Measurements from ENCODE around the gene BDH1. TPM values are rescaled to one million over a fixed set of nuclear protein-coding genes. Genes with fewer than 3 reads are reported as not detected.
"Not testable (repeated sequence)": the region's sequence is repeated elsewhere in the genome, so short reads cannot be mapped to it uniquely, and the experiment has no call there.

The BDH1 gene
- total RNA-seq, 5 donors from 2014 or later (not counting 1 experiment from before 2014, with no cell fraction given), result 31.1 to 74.7 (median 68.9) TPM

DNA sequence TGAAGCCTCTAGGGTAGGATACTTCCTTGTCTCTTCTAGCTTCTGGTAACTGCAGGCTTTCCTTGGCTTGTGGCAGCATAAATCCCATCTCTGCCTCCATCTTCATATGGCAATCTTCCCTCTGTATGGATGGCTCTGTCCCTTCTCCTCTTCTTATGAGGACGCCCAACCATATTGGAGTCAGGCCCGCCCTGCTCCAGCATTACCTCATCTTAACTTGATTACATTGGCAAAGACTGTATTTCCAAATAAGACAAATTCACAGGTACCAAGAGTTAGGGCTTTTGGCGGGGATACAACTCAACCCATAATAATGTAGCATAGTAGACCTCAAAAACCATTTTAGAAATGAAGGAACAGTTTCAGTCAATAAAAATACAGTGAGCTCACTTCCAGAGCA lies 75.4 kb downstream of the BDH1 start:
- Mint-ChIP-seq H3K4me3 (no peak overlapping the region), H3K27me3 (peaks cover 11 to 14% of the 10 kb centered on the region in 2 donors), H3K36me3 (no peaks in the 10 kb centered on the region), H3K4me1 (no peaks in the 10 kb centered on the region), H3K9me3 (no peaks in the 10 kb centered on the region), H3K27ac (no peak overlapping the region)
- 71% methylated on average over 1 of the region's 3 CpGs for WGBS (ENCODE audit: insufficient coverage)
- peaks cover 0 to 18% of the 10 kb centered on the region in 2 experiments for H3K27me3 ChIP-seq (replicated peaks in 1 of 2; ENCODE audit: control insufficient read depth in 2 of 2, extremely low read depth in 1 of 2, insufficient read depth in 2 of 2, low read length in 1 of 2)
- ChIA-PET CTCF (no interaction called here), POLR2A (no interaction called here)
- no peaks in the 10 kb centered on the region for H3K36me3 ChIP-seq (ENCODE audit: control insufficient read depth in 2 of 2, extremely low read depth in 1 of 2, insufficient read depth in 1 of 2, low read length in 1 of 2)
- H3K4me3 ChIP-seq (ENCODE audit: control insufficient read depth in 1 of 2, extremely low read depth in 1 of 2, low read length in 1 of 2), result no peak overlapping the region
- ATAC-seq (replicated peaks in 1 of 4) (no peak), DNase-seq (no peak)
- no peaks in the 10 kb centered on the region for H3K9me3 ChIP-seq
- H3K4me1 ChIP-seq (ENCODE audit: control insufficient read depth in 1 of 2, extremely low read depth in 1 of 2, insufficient read depth in 2 of 2, low read length in 2 of 2), result no peaks in the 10 kb centered on the region
- H3K27ac ChIP-seq (ENCODE audit: low read length), result no peak overlapping the region

- Mint-ChIP-seq H3K4me1 (no peaks in the 10 kb centered on the region), H3K27ac (no peak overlapping the region), H3K27me3 (peaks cover 11 to 18% of the 10 kb centered on the region in 2 donors), H3K9me3 (no peaks in the 10 kb centered on the region), H3K4me3 (no peak overlapping the region), H3K36me3 (no peaks in the 10 kb centered on the region)
- no peak overlapping the region for H3K27ac ChIP-seq (ENCODE audit: low read length)
- no peaks in the 10 kb centered on the region for H3K9me3 ChIP-seq
- H3K4me1 ChIP-seq (ENCODE audit: control insufficient read depth in 1 of 2, extremely low read depth in 1 of 2, insufficient read depth in 2 of 2, low read length in 2 of 2), result no peaks in the 10 kb centered on the region
- no peak overlapping the region for H3K4me3 ChIP-seq (ENCODE audit: control insufficient read depth in 1 of 2, extremely low read depth in 1 of 2, low read length in 1 of 2)
- ATAC-seq (replicated peaks in 1 of 4) (no peak), DNase-seq (no peak)
- H3K27me3 ChIP-seq (replicated peaks in 1 of 2; ENCODE audit: control insufficient read depth in 2 of 2, extremely low read depth in 1 of 2, insufficient read depth in 2 of 2, low read length in 1 of 2), result peaks cover 0 to 20% of the 10 kb centered on the region in 2 experiments
- no peaks in the 10 kb centered on the region for H3K36me3 ChIP-seq (ENCODE audit: control insufficient read depth in 2 of 2, extremely low read depth in 1 of 2, insufficient read depth in 1 of 2, low read length in 1 of 2)
- WGBS (ENCODE audit: insufficient coverage), result 76% methylated on average over 7 of the region's 11 CpGs
- ChIA-PET POLR2A (no interaction called here), CTCF (no interaction called here)
Observed at GRCh38 chr3:197478746-197479668, 76.8 kb downstream of the BDH1 start.

GRCh38 chr3:197477816-197478215 lies 78.0 kb downstream of the BDH1 start:
- DNase-seq; H3K4me3 Mint-ChIP-seq; H3K4me1 Mint-ChIP-seq; H3K4me1 ChIP-seq (ENCODE audit: control insufficient read depth in 1 of 2, extremely low read depth in 1 of 2, insufficient read depth in 2 of 2, low read length in 2 of 2); CTCF ChIA-PET; H3K36me3 Mint-ChIP-seq; POLR2A ChIA-PET; H3K36me3 ChIP-seq (ENCODE audit: control insufficient read depth in 2 of 2, extremely low read depth in 1 of 2, insufficient read depth in 1 of 2, low read length in 1 of 2); H3K27ac Mint-ChIP-seq; H3K4me3 ChIP-seq (ENCODE audit: control insufficient read depth in 1 of 2, extremely low read depth in 1 of 2, low read length in 1 of 2); H3K9me3 Mint-ChIP-seq; ATAC-seq (replicated peaks in 1 of 4); H3K27ac ChIP-seq (ENCODE audit: low read length); H3K9me3 ChIP-seq: not testable (repeated sequence)
- H3K27me3 ChIP-seq (replicated peaks in 1 of 2; ENCODE audit: control insufficient read depth in 2 of 2, extremely low read depth in 1 of 2, insufficient read depth in 2 of 2, low read length in 1 of 2), result peaks cover 0 to 26% of the 10 kb centered on the region in 2 experiments
- WGBS (ENCODE audit: insufficient coverage), result 78% methylated on average over 2 of the region's 7 CpGs
- peaks cover 11 to 18% of the 10 kb centered on the region in 2 donors for H3K27me3 Mint-ChIP-seq

GRCh38 chr3:197475997-197476525 lies 79.7 kb downstream of the BDH1 start:
- Histone ChIP-seq H3K27ac (ENCODE audit: low read length) (no peak overlapping the region), H3K9me3 (no peaks in the 10 kb centered on the region), H3K27me3 (replicated peaks in 1 of 2; ENCODE audit: control insufficient read depth in 2 of 2, extremely low read depth in 1 of 2, insufficient read depth in 2 of 2, low read length in 1 of 2) (peaks cover 0 to 37% of the 10 kb centered on the region in 2 experiments), H3K4me1 (ENCODE audit: control insufficient read depth in 1 of 2, extremely low read depth in 1 of 2, insufficient read depth in 2 of 2, low read length in 2 of 2) (no peaks in the 10 kb centered on the region), H3K4me3 (ENCODE audit: control insufficient read depth in 1 of 2, extremely low read depth in 1 of 2, low read length in 1 of 2) (no peak overlapping the region), H3K36me3 (ENCODE audit: control insufficient read depth in 2 of 2, extremely low read depth in 1 of 2, insufficient read depth in 1 of 2, low read length in 1 of 2) (no peaks in the 10 kb centered on the region)
- no peak overlapping the region for H3K4me3 Mint-ChIP-seq
- ChIA-PET POLR2A (no interaction called here), CTCF (no interaction called here)
- no peak overlapping the region for H3K27ac Mint-ChIP-seq
- ATAC-seq (replicated peaks in 1 of 4), result no peak
- no peaks in the 10 kb centered on the region for H3K36me3 Mint-ChIP-seq
- H3K9me3 Mint-ChIP-seq, result no peaks in the 10 kb centered on the region
- H3K27me3 Mint-ChIP-seq, result peaks cover 11 to 20% of the 10 kb centered on the region in 2 donors
- no peak for DNase-seq
- WGBS (ENCODE audit: insufficient coverage), result 35% methylated on average over 2 of the region's 5 CpGs
- no peaks in the 10 kb centered on the region for H3K4me1 Mint-ChIP-seq

GRCh38 chr3:197475514-197475913 lies 80.3 kb downstream of the BDH1 start:
- H3K4me3 Mint-ChIP-seq, result no peak overlapping the region
- Histone ChIP-seq H3K27ac (ENCODE audit: low read length) (no peak overlapping the region), H3K4me1 (ENCODE audit: control insufficient read depth in 1 of 2, extremely low read depth in 1 of 2, insufficient read depth in 2 of 2, low read length in 2 of 2) (no peaks in the 10 kb centered on the region), H3K9me3 (no peaks in the 10 kb centered on the region), H3K27me3 (replicated peaks in 1 of 2; ENCODE audit: control insufficient read depth in 2 of 2, extremely low read depth in 1 of 2, insufficient read depth in 2 of 2, low read length in 1 of 2) (peaks cover 0 to 38% of the 10 kb centered on the region in 2 experiments), H3K4me3 (ENCODE audit: control insufficient read depth in 1 of 2, extremely low read depth in 1 of 2, low read length in 1 of 2) (no peak overlapping the region), H3K36me3 (ENCODE audit: control insufficient read depth in 2 of 2, extremely low read depth in 1 of 2, insufficient read depth in 1 of 2, low read length in 1 of 2) (no peaks in the 10 kb centered on the region)
- CTCF ChIA-PET, result no interaction called here
- WGBS (ENCODE audit: insufficient coverage), result 67% methylated on average over 1 of the region's 3 CpGs
- no peak for DNase-seq
- H3K36me3 Mint-ChIP-seq, result no peaks in the 10 kb centered on the region
- H3K27ac Mint-ChIP-seq, result no peak overlapping the region
- no peak for ATAC-seq (replicated peaks in 1 of 4)
- H3K9me3 Mint-ChIP-seq, result no peaks in the 10 kb centered on the region
- peaks cover 11 to 20% of the 10 kb centered on the region in 2 donors for H3K27me3 Mint-ChIP-seq
- POLR2A ChIA-PET, result no interaction called here
- no peaks in the 10 kb centered on the region for H3K4me1 Mint-ChIP-seq

DNA sequence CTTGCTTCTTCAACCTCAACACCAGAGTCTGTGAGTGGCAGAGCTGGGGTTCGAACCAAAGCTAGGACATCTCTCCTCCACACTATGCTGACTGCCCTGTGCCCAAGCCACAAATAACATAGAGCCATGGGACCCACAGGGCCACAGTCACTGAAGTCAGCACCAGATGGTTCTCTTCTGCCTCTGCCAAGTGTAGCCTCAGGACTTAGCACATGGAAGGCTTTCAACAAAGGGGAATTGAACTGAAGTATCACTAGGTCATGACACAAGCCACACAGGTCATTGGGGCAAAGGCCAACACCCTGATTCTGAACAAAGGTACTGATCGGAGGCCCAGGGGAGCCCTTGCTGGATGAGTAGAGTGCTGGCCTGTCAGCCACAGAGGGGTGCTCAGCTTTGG lies 83.6 kb downstream of the BDH1 start:
- H3K4me1 Mint-ChIP-seq, result no peaks in the 10 kb centered on the region
- ATAC-seq (replicated peaks in 1 of 4) (no peak), DNase-seq (no peak)
- Histone ChIP-seq H3K9me3 (no peaks in the 10 kb centered on the region), H3K4me3 (ENCODE audit: control insufficient read depth in 1 of 2, extremely low read depth in 1 of 2, low read length in 1 of 2) (no peak overlapping the region), H3K27ac (ENCODE audit: low read length) (no peak overlapping the region), H3K36me3 (ENCODE audit: control insufficient read depth in 2 of 2, extremely low read depth in 1 of 2, insufficient read depth in 1 of 2, low read length in 1 of 2) (no peaks in the 10 kb centered on the region), H3K27me3 (replicated peaks in 1 of 2; ENCODE audit: control insufficient read depth in 2 of 2, extremely low read depth in 1 of 2, insufficient read depth in 2 of 2, low read length in 1 of 2) (peaks cover 6 to 36% of the 10 kb centered on the region in 2 experiments), H3K4me1 (ENCODE audit: control insufficient read depth in 1 of 2, extremely low read depth in 1 of 2, insufficient read depth in 2 of 2, low read length in 2 of 2) (no peaks in the 10 kb centered on the region)
- 90% methylated on average over 2 of the region's 2 CpGs for WGBS (ENCODE audit: insufficient coverage)
- no peak overlapping the region for H3K4me3 Mint-ChIP-seq
- H3K9me3 Mint-ChIP-seq, result no peaks in the 10 kb centered on the region
- no peaks in the 10 kb centered on the region for H3K36me3 Mint-ChIP-seq
- peaks cover 22 to 32% of the 10 kb centered on the region in 2 donors for H3K27me3 Mint-ChIP-seq
- ChIA-PET CTCF (no interaction called here), POLR2A (no interaction called here)
- H3K27ac Mint-ChIP-seq, result no peak overlapping the region
